Activated CD4-positive, alpha-beta T cell treated with anti-CD3 and anti-CD28 coated beads, Interleukin-10, Interleukin-2, amounts not matched to agents 100 ng/mL and 50 ng/mL, durations not matched to agents 16 hours and 8 hours (primary cell): ENCODE results near the gene RIOK3.
"Not testable (repeated sequence)": the region's sequence is repeated elsewhere in the genome, so short reads cannot be mapped to it uniquely, and the experiment has no call there.

Source experiments
- DNase-seq: peaks from one replicate; pipeline ENCODE4 v3.0.0-alpha.2; 2020

The RIOK3 gene

GRCh38 chr18:23452347-23452727 lies 750 bp upstream of the RIOK3 start:
- no peak for DNase-seq

GRCh38 chr18:23453680-23454058 lies 582 bp downstream of the RIOK3 start:
- DNase-seq, result peak; percentile 29

GRCh38 chr18:23456835-23457234 lies 3.7 kb downstream of the RIOK3 start:
- DNase-seq, result no peak

- no peak for DNase-seq
These were observed 5.9 kb downstream of the RIOK3 start for GRCh38 chr18:23458830-23459529.

- no peak for DNase-seq
These were observed 6.4 kb downstream of the RIOK3 start for GRCh38 chr18:23459530-23459921.

GRCh38 chr18:23460285-23461273 lies 7.5 kb downstream of the RIOK3 start:
- DNase-seq, result no peak

- no peak for DNase-seq
These were observed 9.8 kb downstream of the RIOK3 start for GRCh38 chr18:23462876-23463275.

- no peak for DNase-seq
These were observed 15.8 kb downstream of the RIOK3 start for GRCh38 chr18:23468753-23469459.

- DNase-seq, result no peak
These were observed 17.7 kb downstream of the RIOK3 start for GRCh38 chr18:23470620-23471387.

GRCh38 chr18:23471486-23471885 lies 18.4 kb downstream of the RIOK3 start:
- DNase-seq, result no peak

GRCh38 chr18:23479829-23480505 lies 26.9 kb downstream of the RIOK3 start:
- DNase-seq, result no peak

GRCh38 chr18:23484561-23485182 lies 31.6 kb downstream of the RIOK3 start:
- DNase-seq, result no peak

GRCh38 chr18:23485386-23485785 lies 32.3 kb downstream of the RIOK3 start:
- no peak for DNase-seq

GRCh38 chr18:23487738-23488570 lies 34.9 kb downstream of the RIOK3 start:
- DNase-seq, result peak; percentile 34

- DNase-seq, result not testable (repeated sequence)
These were observed 36.5 kb downstream of the RIOK3 start for GRCh38 chr18:23489586-23489985.

- no peak for DNase-seq
These were observed 40.6 kb downstream of the RIOK3 start for GRCh38 chr18:23493654-23494053.

- no peak for DNase-seq
These were observed 41.9 kb downstream of the RIOK3 start for GRCh38 chr18:23494992-23495391.

- DNase-seq, result no peak
These were observed 42.8 kb downstream of the RIOK3 start for GRCh38 chr18:23495723-23496440.

GRCh38 chr18:23498117-23498516 lies 45.0 kb downstream of the RIOK3 start:
- DNase-seq, result no peak

GRCh38 chr18:23498877-23499276 lies 45.8 kb downstream of the RIOK3 start:
- peak; percentile 83 for DNase-seq
